Measurements from ENCODE around the gene AMD1.

AMD1 gene

GRCh38 chr6:110873981-110874879 is at the start of gene AMD1:
Gene AMD1, plus strand, starts transcription at chr6:110874785. Its CDS starts 321 bp downstream, at chr6:110875106.
- TF ChIP-seq, protein P1, sequence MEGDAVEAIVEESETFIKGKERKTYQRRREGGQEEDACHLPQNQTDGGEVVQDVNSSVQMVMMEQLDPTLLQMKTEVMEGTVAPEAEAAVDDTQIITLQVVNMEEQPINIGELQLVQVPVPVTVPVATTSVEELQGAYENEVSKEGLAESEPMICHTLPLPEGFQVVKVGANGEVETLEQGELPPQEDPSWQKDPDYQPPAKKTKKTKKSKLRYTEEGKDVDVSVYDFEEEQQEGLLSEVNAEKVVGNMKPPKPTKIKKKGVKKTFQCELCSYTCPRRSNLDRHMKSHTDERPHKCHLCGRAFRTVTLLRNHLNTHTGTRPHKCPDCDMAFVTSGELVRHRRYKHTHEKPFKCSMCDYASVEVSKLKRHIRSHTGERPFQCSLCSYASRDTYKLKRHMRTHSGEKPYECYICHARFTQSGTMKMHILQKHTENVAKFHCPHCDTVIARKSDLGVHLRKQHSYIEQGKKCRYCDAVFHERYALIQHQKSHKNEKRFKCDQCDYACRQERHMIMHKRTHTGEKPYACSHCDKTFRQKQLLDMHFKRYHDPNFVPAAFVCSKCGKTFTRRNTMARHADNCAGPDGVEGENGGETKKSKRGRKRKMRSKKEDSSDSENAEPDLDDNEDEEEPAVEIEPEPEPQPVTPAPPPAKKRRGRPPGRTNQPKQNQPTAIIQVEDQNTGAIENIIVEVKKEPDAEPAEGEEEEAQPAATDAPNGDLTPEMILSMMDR (IDR thresholded peaks at IDR 0.05): no peak

DNA sequence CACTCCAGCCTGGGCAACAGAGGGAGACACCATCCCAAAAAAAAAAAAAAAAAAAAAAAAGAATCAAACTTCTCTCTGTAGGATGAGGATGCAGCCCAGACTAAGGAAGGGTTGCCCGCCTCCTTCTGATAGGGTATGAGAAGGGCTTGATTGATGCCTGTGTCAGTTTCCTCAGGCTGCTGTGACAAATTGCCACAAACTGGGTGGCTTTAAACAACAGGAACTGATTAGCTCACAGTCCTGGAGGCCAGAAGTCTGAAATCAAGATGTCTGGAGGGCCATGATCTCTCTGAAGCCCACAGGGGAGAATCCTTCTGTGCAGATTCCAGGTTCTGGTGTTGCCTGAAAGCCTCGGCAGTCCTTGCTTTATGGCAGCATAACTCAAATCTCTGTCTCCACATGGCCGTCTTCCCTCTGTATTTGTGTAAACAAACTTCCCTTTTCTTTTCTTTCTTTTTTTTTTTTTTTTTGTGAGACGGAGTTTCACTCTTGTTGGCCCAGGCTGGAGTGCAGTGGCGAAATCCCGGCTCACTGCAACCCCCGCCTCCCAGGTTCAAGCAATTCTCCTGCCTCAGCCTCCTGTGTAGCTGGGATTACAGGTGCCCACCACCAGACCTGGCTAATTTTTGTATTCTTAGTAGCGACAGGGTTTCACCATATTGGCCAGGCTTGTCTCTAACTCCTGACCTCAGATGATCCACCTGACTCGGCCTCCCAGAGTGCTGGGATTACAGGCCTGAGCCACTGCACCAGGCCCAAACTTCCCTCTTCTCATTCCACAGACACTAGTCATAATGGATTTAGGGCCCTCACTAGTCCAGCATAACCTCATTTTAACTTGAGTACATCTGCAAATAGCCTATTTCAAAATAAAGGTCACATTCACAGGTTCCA is 48.1 kb upstream of the AMD1 start:
- TF ChIP-seq, protein P1 (IDR thresholded peaks at IDR 0.05): no peak

DNA sequence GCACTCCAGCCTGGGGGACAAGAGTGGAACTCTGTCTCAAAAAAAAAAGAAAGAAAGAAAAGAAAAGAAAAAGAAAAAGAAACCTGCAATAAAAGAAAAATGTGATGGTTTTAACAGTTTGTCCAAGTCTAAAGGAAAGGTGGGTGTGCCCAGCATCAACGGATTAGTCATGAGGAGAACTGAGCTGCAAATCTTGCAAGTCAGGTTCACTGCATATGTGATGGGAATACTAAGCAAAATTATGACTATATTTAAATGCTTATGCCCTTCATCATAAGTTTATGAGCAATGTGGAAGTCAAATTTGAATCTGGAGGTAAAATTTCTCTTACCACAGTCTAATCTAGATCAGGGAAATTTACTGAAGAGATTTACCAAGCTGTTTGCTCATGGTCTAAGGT is 46.2 kb upstream of the AMD1 start:
- TF ChIP-seq, protein P1 (IDR thresholded peaks at IDR 0.05): no peak

- TF ChIP-seq, protein P1 (IDR thresholded peaks at IDR 0.05): no peak
Observed at GRCh38 chr6:110831405-110831804, 43.2 kb upstream of the AMD1 start.

DNA sequence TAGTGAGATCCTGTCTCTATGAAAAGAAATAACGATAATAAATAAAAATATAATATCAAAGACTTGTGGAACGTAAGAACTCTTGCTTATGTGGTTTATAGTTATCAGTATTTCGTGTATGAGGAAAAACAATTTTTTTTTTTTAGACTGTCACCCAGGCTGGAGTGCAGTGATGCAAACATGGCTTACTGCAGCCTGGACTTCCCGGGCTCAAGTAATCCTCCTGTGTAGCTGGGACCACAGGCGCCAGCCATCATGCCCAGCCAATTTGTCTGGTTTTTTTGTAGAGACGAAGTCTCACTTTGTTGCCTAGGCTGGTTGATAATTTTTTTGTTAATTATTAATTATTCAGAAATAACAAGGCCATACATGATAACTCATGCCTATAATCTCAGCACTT is 40.8 kb upstream of the AMD1 start:
- TF ChIP-seq, protein P1 (IDR thresholded peaks at IDR 0.05): no peak

DNA sequence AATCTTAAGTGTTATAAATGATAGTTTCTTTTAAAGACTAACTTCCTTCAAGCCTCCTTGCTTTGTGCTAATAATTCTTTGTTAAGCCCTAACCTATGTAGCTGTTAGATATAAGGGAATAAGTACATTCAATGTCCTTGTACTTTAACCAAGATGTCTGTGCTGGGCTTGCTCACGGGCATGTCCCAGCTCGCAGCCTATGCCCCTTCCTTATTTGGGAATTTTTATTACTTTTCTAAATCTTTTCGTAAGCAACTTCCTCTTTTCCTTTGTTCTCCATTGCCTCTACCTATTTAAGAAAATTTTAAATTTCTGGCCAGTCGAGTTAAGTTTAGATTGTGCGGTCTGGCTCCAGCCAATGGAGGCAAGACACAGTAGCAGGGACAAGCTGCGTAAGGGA is 33.3 kb upstream of the AMD1 start:
- TF ChIP-seq, protein P1 (IDR thresholded peaks at IDR 0.05): no peak

DNA sequence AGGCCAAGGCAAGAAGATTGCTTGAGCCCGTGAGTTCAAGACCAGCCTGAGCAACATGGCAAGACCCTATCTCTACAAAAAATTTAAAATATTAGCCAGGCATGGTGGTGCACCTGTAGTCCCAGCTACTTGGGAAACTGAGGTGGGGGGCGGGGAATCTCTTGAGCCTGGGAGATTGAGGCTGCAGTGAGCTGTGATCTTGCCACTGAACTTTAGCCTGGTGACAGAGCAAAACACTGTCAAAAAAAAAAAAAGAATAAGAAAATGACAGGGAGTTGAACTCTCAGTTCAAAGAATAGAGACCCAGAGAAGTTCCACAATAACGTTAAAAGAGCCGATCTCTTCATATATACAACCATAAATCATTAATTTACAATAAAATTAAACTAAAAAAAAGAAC is 24.8 kb upstream of the AMD1 start:
- TF ChIP-seq, protein P1 (IDR thresholded peaks at IDR 0.05): no peak
